GM21526 (cell line): Measurements from ENCODE around the gene KMT5B.
A peak's percentile ranks its signal among the peaks of the same experiment; 100 is the strongest.

Experiments used
- ATAC-seq: cut with Tn5 transposase; IDR thresholded peaks from one replicate; pipeline ENCODE4 v1.9.1; 2021; ENCODE audit warnings: moderate library complexity; ENCODE audit not compliant: unreplicated experiment, low FRiP score

Gene KMT5B

DNA sequence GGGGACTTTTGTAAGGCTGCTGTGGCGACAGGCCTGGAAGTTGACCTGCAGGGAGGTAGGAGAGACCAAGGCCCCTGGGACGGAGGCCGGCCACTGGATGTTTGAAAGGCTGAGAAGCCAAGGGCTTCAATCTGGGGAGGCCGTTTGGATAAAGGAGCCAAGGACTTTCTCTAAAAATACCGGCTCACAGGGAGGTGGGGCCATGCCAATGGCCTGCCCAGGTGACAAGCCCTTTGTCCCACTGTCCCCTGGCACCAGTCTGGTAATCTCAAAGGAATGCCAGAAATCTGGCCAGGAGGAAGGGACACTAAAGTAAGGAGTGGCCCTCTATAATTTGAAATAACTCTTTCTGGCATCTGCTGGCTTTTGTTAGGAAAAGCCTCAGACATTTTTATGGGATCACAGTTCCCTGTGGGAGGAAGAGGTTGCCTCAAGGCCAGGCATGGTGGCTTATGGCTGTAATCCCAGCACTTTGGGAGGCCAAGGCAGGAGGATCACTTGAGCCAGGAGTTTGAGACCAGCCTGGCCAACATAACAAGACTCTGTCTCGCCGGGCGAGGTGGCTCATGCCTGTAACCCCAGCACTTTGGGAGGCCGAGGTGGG lies 90.1 kb downstream of the KMT5B start:
- no peak for ATAC-seq

GRCh38 chr11:68121067-68121899 lies 91.8 kb downstream of the KMT5B start, which contains the start of gene CHKA:
Gene CHKA, minus strand, starts transcription at chr11:68121388. Its CDS starts 211 bp downstream, at chr11:68121177.
- ATAC-seq: peak; percentile 67

GRCh38 chr11:68120273-68121066 lies 92.6 kb downstream of the KMT5B start:
- ATAC-seq: peak; percentile 22

DNA sequence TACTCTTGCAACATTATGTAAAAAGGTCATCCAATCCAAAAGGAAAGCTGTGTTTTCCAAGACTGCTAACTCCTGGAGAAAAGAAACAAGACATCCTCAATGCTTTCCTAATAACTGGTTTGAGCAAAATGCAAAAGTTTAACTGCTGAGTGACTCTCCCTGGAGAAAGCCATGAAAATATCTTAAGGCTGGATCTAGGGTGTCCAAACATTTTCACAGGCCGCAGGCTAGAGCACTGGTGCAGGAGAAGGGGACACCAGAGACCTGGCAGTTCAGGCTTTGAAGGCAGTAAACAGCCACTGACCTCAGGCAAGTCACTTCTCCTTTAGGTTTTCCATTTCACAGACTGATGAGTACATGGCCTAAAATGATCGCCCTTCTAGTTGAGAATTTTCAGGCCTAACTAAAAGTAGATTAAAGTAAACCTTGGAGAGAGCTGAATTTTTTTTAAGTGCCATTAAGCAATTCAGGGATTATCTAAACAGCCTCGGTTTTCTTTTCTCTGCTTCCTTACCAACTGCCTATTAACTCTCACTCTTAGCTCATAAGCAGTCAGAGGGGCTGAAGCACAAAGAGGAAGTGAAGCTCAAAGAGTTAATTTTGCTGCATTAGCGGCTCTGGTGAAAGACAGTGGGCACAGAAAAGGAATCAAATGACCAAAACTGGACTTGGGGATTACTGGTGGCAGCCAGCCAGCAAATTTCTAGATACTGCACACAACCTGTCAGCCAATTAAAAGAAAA lies 94.2 kb downstream of the KMT5B start:
- no peak for ATAC-seq

- no peak for ATAC-seq
Measured at GRCh38 chr11:68117853-68118470, 95.1 kb downstream of the KMT5B start.

- ATAC-seq: no peak
Measured at GRCh38 chr11:68116974-68117373, 96.1 kb downstream of the KMT5B start.

DNA sequence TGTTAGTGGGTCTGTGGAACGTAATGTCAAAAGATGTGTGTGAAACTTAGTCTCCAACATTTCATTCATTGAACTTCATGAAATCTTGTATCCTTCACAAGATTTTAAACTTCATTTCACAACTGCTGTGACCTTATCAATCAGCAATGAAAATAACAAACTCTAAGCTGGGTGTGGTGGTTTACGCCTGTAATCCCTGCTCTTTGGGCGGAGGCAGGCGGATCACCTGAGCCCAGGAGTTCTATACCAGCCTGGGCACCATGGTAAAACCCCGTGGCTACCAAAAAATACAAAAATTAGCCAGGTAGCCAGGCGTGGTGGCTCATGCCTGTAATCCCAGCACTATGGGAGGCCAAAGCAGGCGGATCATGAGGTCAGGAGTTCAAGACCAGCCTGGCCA lies 97.0 kb downstream of the KMT5B start:
- no peak for ATAC-seq

DNA sequence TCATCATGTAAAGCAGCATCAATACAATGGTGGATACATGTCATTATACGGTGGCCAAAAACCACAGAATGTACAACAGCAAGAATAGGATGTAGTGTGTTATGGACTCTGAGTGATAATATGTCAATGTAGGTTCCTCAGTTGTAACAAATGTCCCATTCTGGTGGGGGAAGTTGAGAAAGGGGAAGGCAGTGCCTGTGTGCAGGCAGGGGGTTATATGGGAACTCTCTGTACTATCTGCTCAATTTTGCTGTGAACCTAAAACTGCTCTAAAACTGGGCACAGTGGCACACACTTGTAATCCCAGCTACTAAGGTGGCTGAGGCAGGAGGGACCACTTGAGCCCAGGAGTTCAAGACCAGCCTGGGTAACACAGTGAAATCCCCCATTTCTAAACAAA lies 97.8 kb downstream of the KMT5B start:
- ATAC-seq: no peak

DNA sequence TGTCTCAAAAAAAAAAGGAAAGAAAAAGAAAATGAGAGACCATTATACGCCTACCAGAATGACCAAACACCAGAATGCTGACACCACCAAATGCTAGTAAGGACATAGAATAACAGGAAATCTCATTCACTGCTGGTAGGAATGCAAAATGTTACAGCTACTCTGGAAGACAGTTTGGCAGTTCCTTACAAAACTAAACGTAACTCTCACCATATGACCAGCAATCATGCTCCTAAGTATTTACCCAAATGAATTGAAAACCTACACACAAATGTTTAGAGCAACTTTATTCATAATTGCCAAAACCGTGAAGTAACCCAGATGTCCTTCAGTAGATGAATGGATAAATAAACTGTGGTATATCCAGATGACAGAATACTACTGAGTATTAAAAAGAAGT lies 99.1 kb downstream of the KMT5B start:
- ATAC-seq: no peak

DNA sequence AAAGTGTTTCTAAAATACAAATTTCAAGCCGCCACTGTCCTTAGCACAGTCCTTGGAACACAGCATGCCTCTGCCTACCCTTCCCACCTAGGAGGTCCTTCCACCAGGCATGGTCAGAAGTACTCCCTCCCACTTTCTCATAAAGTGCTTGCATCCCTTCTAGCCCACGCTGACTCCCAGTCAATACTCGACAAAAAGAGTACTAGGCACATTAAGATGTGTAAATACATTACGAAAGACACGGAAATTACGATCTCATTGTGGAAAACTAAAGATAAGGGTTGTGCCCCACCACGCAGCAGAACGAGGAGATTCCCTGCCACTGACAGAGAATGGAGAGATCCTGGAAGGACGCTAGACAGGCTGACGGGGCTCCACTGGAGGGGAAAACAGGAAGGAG lies 105.4 kb downstream of the KMT5B start:
- no peak for ATAC-seq

- ATAC-seq: no peak
Measured at GRCh38 chr11:68106165-68106940, 106.7 kb downstream of the KMT5B start.
